PC-3 (cell line): Measurements from ENCODE around the gene CERKL. TPM values are rescaled to one million over a fixed set of nuclear protein-coding genes. Genes with fewer than 3 reads are reported as not detected.

Experiments
- ATAC-seq: fragments of 200-7000 bp; cut with Tn5 transposase; 2 replicates; pipeline ENCODE4 v1.9.1; 2020; ENCODE audit warnings: mild to moderate bottlenecking, moderate library complexity
- BruUV-seq: library from RNA; stranded (reverse); fragments of 400-500 nt; replicated peaks from 2 replicates; lab custom pipeline; 2021; lab: Mats Ljungman, UMichigan
- CTCF ChIA-PET: fragments of 300-600 bp; sonication (Branson Sonifier 250); formaldehyde crosslinking; loops from one replicate; lab custom pipeline; 2022; ENCODE audit warnings: antibody characterized with exemption; lab: Charles Lee
- POLR2A ChIA-PET: fragments of 300-600 bp; sonication (Branson Sonifier 250); formaldehyde crosslinking; loops from one replicate; lab custom pipeline; 2022; ENCODE audit warnings: antibody characterized with exemption; ENCODE audit not compliant: unreplicated experiment; lab: Charles Lee
- DNase-seq: peaks from one replicate; pipeline ENCODE4 v3.0.0-alpha.2; 2015
- H2AFZ ChIP-seq: fragments of 300-600 bp; sonication (generic); 2 replicates; pipeline ENCODE4 v1.6.0; 2016; ENCODE audit warnings: antibody characterized with exemption, low read length
- H3F3A ChIP-seq: fragments of 300-600 bp; sonication (generic); one replicate; pipeline ENCODE4 v1.6.0; 2017; ENCODE audit warnings: antibody characterized with exemption, low read length, control low read depth, mild to moderate bottlenecking; ENCODE audit not compliant: unreplicated experiment
- H3K27ac ChIP-seq: fragments of 300-600 bp; sonication (generic); 2 replicates; pipeline ENCODE4 v1.5.1; 2016; ENCODE audit warnings: mild to moderate bottlenecking, low read length
- H3K27me3 ChIP-seq: fragments of 300-600 bp; sonication (generic); 2 replicates; pipeline ENCODE4 v1.6.1; 2016; ENCODE audit warnings: low read length, mixed read lengths
- H3K36me3 ChIP-seq: fragments of 300-600 bp; sonication (generic); 2 replicates; pipeline ENCODE4 v1.6.1; 2016; ENCODE audit warnings: low read depth, mixed run types, low read length, mixed read lengths
- H3K4me1 ChIP-seq: fragments of 300-600 bp; sonication (generic); 2 replicates; pipeline ENCODE4 v1.5.1; 2016; ENCODE audit warnings: low read length; ENCODE audit not compliant: insufficient read depth
- H3K4me2 ChIP-seq: fragments of 300-600 bp; sonication (generic); 2 replicates; pipeline ENCODE4 v1.6.0; 2016; ENCODE audit warnings: low read length
- H3K4me3 ChIP-seq: fragments of 300-600 bp; sonication (generic); 2 replicates; pipeline ENCODE4 v1.5.1; 2016; ENCODE audit warnings: mild to moderate bottlenecking, low read length, mixed read lengths
- H3K79me2 ChIP-seq: fragments of 300-600 bp; sonication (generic); 2 replicates; pipeline ENCODE4 v1.6.1; 2017; ENCODE audit warnings: low read length, mixed read lengths
- H3K9ac ChIP-seq: fragments of 300-600 bp; sonication (generic); 2 replicates; pipeline ENCODE4 v1.6.0; 2016; ENCODE audit warnings: mild to moderate bottlenecking, low read length
- H3K9me2 ChIP-seq: fragments of 300-600 bp; sonication (generic); replicated peaks from 2 replicates; pipeline ENCODE4 v1.6.1; 2016; ENCODE audit warnings: mixed run types, low read length, mixed read lengths
- H3K9me3 ChIP-seq: fragments of 300-600 bp; sonication (generic); 2 replicates; pipeline ENCODE4 v1.6.1; 2016; ENCODE audit warnings: low read length, mixed read lengths
- H4K20me1 ChIP-seq: fragments of 300-600 bp; sonication (generic); 2 replicates; pipeline ENCODE4 v1.6.1; 2016; ENCODE audit warnings: low read length, mixed read lengths
- EZH2 ChIP-seq: fragments of 300-600 bp; sonication (generic); IDR thresholded peaks from one replicate; pipeline ENCODE4 v1.6.1; 2017; ENCODE audit warnings: antibody characterized with exemption, mild to moderate bottlenecking, low read length; ENCODE audit not compliant: unreplicated experiment
- EZH2phosphoT487 ChIP-seq: fragments of 300-600 bp; sonication (generic); IDR thresholded peaks from 2 replicates; pipeline ENCODE4 v1.6.1; 2018; ENCODE audit warnings: mild to moderate bottlenecking, antibody characterized with exemption, low read length, borderline replicate concordance
- intact Hi-C: fragments of 100-400 bp; cut with micrococcal nuclease; formaldehyde crosslinking; loops from 2 replicates; pipeline ENCODE4 v1.9.0; 2023
- total RNA-seq: library from RNA; depleted of rRNA; stranded (reverse); fragments of >200 nt; gene quantifications from 2 replicates; pipeline ENCODE4 v1.2.3, GENCODE V29; 2014
- TF ChIP-seq, protein P1 (sequence below): fragments of 300-600 bp; sonication (generic); conservative IDR thresholded peaks from 2 replicates; pipeline ENCODE4 v1.5.1; 2017; ENCODE audit warnings: antibody characterized with exemption, low read depth, mild to moderate bottlenecking, low read length

Gene CERKL
- total RNA-seq, 1 experiment from 2014 or later = 0.98 TPM

DNA sequence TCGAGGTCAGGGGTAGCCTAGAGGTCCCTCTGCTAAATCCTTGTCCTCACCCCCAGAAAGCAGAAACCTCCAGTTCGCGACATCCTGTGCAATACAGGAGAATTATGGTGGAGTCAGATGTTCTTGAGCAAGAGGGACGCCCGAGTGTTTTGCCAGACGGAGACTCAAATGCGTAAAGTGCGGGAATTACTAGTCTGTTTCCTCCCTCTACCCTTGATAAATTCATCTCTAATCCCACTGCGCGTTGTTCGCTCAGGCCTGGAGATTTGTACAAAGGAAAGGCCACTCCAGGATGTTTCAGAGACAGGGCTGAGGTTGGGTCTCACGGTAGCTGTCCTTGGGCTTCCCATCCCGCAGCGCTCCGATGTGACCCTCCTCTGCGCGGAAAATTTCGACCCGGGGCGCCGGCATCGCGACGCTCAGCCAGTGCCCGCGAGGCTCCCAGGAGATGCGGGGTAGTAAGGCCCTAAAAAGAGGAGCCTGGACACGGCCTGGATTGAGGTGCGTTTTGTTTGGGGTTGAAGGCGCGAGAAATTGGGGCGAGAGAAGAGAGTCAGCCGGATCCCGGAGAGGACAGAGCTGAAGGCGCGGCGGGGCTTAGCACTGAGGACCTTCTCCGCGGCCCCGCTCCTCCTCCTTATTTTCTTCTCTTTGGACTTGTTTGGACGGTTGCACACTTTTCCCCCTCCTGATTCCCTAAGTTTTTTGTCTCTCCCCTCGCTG lies 26.1 kb upstream of the CERKL start:
- Histone ChIP-seq H3K27me3 (peaks cover 40% of the 10 kb centered on the region), H3K4me2 (no peak overlapping the region), H3K9me2 (no peaks in the 10 kb centered on the region), H2AFZ (no peak overlapping the region), H3K4me1 (no peaks in the 10 kb centered on the region), H3K79me2 (no peaks in the 10 kb centered on the region), H3K4me3 (no peak overlapping the region), H3K9me3 (no peaks in the 10 kb centered on the region), H3K27ac (no peak overlapping the region), H3K9ac (no peak overlapping the region), H3K36me3 (no peaks in the 10 kb centered on the region), H4K20me1 (no peaks in the 10 kb centered on the region), H3F3A (no peaks in the 10 kb centered on the region)
- ChIA-PET POLR2A (no interaction called here), CTCF (no interaction called here)
- no TSS peak for BruUV-seq
- TF ChIP-seq, protein P1, sequence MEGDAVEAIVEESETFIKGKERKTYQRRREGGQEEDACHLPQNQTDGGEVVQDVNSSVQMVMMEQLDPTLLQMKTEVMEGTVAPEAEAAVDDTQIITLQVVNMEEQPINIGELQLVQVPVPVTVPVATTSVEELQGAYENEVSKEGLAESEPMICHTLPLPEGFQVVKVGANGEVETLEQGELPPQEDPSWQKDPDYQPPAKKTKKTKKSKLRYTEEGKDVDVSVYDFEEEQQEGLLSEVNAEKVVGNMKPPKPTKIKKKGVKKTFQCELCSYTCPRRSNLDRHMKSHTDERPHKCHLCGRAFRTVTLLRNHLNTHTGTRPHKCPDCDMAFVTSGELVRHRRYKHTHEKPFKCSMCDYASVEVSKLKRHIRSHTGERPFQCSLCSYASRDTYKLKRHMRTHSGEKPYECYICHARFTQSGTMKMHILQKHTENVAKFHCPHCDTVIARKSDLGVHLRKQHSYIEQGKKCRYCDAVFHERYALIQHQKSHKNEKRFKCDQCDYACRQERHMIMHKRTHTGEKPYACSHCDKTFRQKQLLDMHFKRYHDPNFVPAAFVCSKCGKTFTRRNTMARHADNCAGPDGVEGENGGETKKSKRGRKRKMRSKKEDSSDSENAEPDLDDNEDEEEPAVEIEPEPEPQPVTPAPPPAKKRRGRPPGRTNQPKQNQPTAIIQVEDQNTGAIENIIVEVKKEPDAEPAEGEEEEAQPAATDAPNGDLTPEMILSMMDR = no peak
- no peak for TF ChIP-seq EZH2phosphoT487
- no peak for TF ChIP-seq EZH2
- DNase-seq (no peak), ATAC-seq (no peak)
- intact Hi-C loops = no loop called here

DNA sequence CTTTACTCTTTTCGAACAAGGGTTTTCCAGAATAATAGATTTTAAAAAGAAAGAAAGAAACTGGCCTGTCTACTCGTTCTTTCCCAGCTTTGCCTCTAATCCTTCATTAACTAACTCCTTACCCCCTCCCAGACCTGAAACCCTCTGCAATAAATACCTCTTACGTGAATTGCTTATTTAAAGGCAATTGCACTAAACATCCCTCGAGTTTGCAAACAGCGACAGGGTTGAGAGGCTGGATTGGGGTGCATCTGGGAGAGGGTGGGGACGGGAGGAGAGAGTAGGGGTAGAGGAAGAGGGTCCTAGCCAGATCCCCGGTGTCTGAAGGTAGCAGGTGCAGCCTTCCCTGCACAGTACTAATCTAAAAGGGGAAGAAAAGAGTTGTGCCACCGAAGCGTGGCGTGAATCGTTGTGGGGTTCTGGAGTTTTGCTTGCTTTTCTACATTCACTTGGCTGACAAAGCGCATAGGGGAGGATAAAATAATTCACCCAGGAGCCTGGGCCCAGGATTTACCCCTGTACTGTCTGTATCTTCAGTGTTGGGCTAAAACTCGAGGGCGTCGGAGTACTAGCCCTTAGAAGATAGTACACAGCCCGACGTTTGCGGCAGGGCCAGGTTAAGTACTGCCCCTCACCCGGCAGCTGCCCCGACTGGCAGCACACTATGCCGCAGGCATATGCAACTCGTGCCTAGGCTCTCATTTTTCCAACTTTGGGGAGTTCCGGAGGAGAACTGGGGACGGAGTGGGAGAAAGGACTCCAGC lies 25.3 kb upstream of the CERKL start:
- Histone ChIP-seq H3K4me1 (no peaks in the 10 kb centered on the region), H3K4me2 (no peak overlapping the region), H3K27ac (no peak overlapping the region), H3K9ac (no peak overlapping the region), H3K9me2 (no peaks in the 10 kb centered on the region), H3K4me3 (no peak overlapping the region), H3F3A (no peaks in the 10 kb centered on the region), H3K79me2 (no peaks in the 10 kb centered on the region), H3K9me3 (no peaks in the 10 kb centered on the region), H4K20me1 (no peaks in the 10 kb centered on the region), H2AFZ (no peak overlapping the region), H3K27me3 (peaks cover 35% of the 10 kb centered on the region; the same call in 1 of the 2 replicates), H3K36me3 (no peaks in the 10 kb centered on the region)
- POLR2A ChIA-PET = no interaction called here
- no peak for TF ChIP-seq EZH2
- no peak for TF ChIP-seq EZH2phosphoT487
- TF ChIP-seq, protein P1 = no peak
- CTCF ChIA-PET = no interaction called here
- intact Hi-C loops = no loop called here
- no TSS peak for BruUV-seq
- no peak for ATAC-seq
- DNase-seq = no peak
